GM19372 (cell line): Measurements from ENCODE around the gene NAXE.
"Not testable (repeated sequence)": the region's sequence is repeated elsewhere in the genome, so short reads cannot be mapped to it uniquely, and the experiment has no call there.

ENCODE experiments used
- ATAC-seq: cut with Tn5 transposase; IDR thresholded peaks from one replicate; pipeline ENCODE4 v1.9.1; 2021; ENCODE audit warnings: mild to moderate bottlenecking, low read depth, moderate library complexity; ENCODE audit not compliant: unreplicated experiment

The NAXE gene

GRCh38 chr1:156618853-156619581 lies 27.4 kb downstream of the NAXE start, which contains the start of gene HAPLN2:
Gene HAPLN2, plus strand, starts transcription at chr1:156619415. Its CDS starts 4,076 bp downstream, at chr1:156623491.
- no peak for ATAC-seq

- no peak for ATAC-seq
These were observed 28.0 kb downstream of the NAXE start for GRCh38 chr1:156619582-156619955.

DNA sequence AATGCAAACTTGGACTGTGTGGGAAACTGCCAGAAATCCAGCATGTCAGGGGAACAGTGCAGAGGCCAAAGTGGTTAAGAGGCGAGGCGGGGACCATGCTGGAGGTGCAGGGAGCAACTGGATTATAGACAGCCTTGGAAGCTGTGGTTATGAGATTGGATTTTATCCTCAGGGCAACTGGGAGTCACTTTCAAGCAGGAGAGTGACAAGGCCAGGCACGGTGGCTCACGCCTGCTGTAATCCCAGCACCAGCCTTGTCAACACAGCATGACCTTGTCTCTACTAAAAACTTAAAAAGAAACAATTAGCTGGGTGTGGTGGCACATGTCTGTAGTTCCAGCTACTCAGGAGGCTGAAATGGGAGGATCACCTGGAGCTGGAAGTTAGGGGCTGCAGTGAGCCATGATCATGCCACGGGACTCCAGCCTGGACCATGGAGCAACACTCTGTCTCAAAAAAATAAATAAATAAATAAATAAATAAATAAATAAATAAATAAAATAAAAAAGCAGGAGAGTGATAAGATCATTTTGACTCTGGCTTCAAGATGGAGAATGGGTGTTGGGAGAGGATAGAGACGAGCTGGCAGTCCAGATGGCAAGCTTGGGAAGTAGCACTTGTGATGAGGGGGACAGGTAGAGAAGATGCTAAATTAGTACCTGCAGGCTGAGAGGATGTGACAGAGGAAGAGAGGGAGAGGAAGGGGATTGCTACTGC lies 31.2 kb downstream of the NAXE start:
- no peak for ATAC-seq

- ATAC-seq, result no peak
These were observed 32.6 kb downstream of the NAXE start for GRCh38 chr1:156623946-156624813.

GRCh38 chr1:156624814-156625435 lies 33.3 kb downstream of the NAXE start:
- no peak for ATAC-seq

DNA sequence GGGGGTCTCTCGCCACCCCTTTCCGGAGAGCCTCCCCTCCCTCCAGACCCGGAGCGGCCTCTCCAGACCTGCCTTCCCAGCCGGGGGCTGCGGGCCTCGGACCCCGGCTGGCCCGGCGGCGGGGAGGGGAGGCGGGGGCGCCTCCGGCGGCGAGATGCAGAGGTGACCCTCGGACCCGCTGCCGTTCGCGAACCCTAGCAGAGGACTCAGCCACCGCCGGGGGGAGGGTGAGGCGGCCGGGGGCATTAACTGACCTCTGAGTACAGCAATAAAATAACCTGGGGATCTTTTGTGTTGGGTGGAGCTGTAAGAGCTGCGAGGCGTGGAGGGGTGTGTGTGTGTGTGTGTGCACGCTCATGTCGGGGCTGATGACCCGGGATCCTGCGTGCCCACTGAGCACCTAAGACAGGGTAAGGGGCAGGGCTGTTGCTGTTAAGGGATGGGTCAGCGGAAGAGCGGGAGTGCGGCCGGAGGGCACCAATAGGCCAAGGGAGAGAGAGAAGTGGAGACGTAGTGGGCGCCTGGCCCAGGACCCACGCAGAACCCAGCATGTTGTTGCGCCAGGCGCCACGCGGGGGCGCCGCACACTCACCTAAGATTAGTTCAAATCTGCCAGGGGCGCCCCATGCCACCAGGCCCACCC lies 34.0 kb downstream of the NAXE start:
- no peak for ATAC-seq

- no peak for ATAC-seq
These were observed 34.5 kb downstream of the NAXE start for GRCh38 chr1:156626079-156626438.

DNA sequence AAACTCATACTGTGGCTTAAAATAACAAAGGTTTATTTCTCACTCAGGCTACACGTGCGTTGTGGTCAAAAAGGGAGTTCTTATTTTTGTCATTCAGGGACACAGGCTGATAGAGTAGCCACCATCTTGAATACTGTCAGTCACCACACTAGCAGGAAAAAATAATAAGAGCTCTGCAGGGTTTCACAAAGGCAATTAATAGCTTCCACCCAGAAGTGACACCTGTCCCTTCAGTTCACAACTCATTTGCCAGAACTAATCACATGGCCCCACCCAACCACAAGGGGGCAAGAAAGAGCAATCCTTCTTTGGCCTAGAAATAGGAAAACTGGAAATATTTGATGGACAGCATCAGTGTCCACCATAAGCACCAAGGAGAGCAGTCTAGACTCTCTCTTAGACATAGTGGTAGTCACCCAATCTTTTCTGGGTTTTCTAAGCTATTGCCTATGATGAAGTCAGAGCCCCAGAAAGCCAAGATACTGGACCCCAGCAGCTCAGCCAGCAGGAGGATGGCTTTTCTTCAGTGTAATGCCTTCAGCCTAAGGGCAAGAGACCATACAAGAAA lies 35.8 kb downstream of the NAXE start:
- ATAC-seq, result no peak

DNA sequence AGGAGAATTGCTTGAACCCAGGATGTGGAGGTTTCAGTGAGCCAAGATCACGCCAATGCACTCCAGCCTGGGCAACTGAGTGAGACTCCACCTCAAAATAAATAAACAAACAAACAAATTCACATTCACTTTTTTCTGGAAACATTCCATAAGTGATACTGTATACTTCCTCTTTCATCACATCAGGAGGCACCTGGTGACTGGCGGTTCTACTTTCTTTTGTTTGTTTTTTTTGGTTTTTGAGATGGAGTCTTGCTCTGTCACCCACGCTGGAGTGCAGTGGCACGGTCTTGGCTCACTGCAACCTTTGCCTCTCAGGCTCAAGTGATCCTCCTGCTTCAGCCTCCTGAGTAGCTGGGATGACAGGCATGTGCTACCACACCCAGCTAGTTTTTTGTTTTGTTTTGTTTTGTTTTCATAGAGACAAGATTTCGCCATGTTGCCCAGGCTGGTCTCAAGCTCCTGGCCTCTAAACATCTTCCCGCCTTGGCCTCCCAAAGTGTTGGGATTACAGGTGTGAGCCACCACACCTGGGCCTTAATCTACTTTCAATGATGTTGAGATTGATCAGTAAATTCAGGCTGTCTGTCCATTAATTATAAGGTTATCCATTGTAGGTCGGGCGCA lies 38.4 kb downstream of the NAXE start:
- no peak for ATAC-seq

- ATAC-seq, result not testable (repeated sequence)
These were observed 39.6 kb downstream of the NAXE start for GRCh38 chr1:156631152-156631551.

DNA sequence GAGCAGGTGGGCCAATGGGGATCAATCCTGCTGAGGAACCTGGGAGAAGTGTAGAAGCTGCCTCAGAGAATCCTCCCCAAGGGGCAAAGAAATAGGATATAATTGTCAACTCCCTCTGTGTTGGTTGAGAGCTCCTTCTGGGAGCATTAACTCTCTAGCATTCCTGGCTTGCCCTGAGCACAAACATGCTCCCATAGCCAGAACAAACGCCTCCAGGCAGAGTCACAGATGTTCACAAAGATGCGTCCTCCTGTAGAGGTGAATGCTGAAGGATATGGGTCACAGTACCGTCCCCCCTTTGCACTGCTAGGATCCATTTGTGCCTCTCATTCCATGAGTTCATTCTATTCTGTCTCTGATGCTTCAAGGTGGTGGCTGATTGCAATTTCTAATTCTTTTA lies 40.8 kb downstream of the NAXE start:
- ATAC-seq, result no peak

DNA sequence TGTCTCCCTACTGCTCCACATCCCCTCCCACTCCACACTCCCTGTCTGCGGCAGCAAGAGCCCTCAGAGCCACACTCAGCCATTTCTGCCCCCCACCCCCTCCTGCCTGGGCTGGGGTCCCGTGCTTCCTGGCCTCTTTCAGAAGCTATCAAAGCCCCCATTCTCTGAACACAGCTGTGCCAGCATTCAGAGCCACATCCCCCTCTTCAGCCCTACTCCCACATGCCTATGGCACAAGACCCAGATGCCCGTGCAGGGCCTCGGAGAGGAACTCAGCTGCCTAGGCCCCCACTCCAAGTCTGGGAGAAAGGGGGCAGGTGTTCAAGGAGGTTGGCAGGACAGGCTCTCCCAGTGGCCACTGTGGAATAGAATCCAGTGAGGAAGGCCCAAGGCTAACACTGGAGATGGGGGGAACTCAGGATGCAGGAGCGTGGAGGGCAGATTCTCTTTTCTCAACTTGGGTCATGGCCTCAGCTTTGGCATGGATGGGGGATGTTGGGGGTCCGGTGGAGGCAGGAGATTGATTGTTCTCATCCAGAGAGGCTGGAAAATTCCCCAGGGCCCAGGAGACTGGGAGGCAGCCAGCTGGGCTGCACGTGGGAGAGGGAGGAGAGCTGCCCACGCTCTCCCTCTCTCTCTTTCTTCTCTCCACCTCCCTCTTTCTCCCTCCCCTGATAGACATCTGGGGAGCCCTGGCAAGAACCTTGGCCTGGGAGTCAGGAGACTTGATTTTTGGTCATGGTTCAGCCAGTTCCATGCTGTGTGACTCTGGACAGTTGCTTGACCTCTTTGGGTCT lies 46.8 kb downstream of the NAXE start:
- ATAC-seq, result no peak

- ATAC-seq, result no peak
These were observed 48.1 kb downstream of the NAXE start for GRCh38 chr1:156639601-156640101.

GRCh38 chr1:156640842-156641706 lies 49.5 kb downstream of the NAXE start:
- no peak for ATAC-seq

GRCh38 chr1:156641761-156642264 lies 50.2 kb downstream of the NAXE start, which contains the start of gene BCAN:
Gene BCAN, plus strand, starts transcription at chr1:156642117. Its CDS starts 3,938 bp downstream, at chr1:156646055.
- no peak for ATAC-seq

- ATAC-seq, result no peak
These were observed 50.9 kb downstream of the NAXE start for GRCh38 chr1:156642265-156643048.
